Measurements from ENCODE around the gene PRKN.
"Not testable (repeated sequence)": the region's sequence is repeated elsewhere in the genome, so short reads cannot be mapped to it uniquely, and the experiment has no call there.

Gene PRKN

GRCh38 chr6:161880056-161880455 is 847.5 kb downstream of the PRKN start:
- WGBS = no CpG with 5 or more reads among the region's 2 CpGs
- Histone ChIP-seq H3K27me3 (ENCODE audit: insufficient read depth, low read length) (no peaks in the 10 kb centered on the region), H3K4me3 (ENCODE audit: low read length) (no peak overlapping the region), H3K27ac (ENCODE audit: low read depth, low read length) (no peak overlapping the region), H3K9ac (ENCODE audit: low read depth, low read length) (no peak overlapping the region), H3K4me1 (ENCODE audit: insufficient read depth, low read length) (no peaks in the 10 kb centered on the region), H3K36me3 (ENCODE audit: insufficient read depth, low read length) (no peaks in the 10 kb centered on the region), H3K9me3 (ENCODE audit: insufficient read depth, low read depth, low read length) (no peaks in the 10 kb centered on the region)

GRCh38 chr6:161876231-161876630 is 851.3 kb downstream of the PRKN start:
- H3K27ac ChIP-seq (ENCODE audit: low read depth, low read length) = no peak overlapping the region
- H3K9me3 ChIP-seq (ENCODE audit: insufficient read depth, low read depth, low read length) = no peaks in the 10 kb centered on the region
- H3K4me3 ChIP-seq (ENCODE audit: low read length) = no peak overlapping the region
- H3K27me3 ChIP-seq (ENCODE audit: insufficient read depth, low read length) = no peaks in the 10 kb centered on the region
- 93% methylated on average over 8 of the region's 8 CpGs for WGBS
- no peak overlapping the region for H3K9ac ChIP-seq (ENCODE audit: low read depth, low read length)
- no peaks in the 10 kb centered on the region for H3K4me1 ChIP-seq (ENCODE audit: insufficient read depth, low read length)
- no peaks in the 10 kb centered on the region for H3K36me3 ChIP-seq (ENCODE audit: insufficient read depth, low read length)

- Histone ChIP-seq H3K4me1 (ENCODE audit: insufficient read depth, low read length) (no peaks in the 10 kb centered on the region), H3K36me3 (ENCODE audit: insufficient read depth, low read length) (no peaks in the 10 kb centered on the region), H3K27ac (ENCODE audit: low read depth, low read length) (no peak overlapping the region), H3K4me3 (ENCODE audit: low read length) (no peak overlapping the region), H3K9ac (ENCODE audit: low read depth, low read length) (no peak overlapping the region), H3K27me3 (ENCODE audit: insufficient read depth, low read length) (no peaks in the 10 kb centered on the region), H3K9me3 (ENCODE audit: insufficient read depth, low read depth, low read length) (no peaks in the 10 kb centered on the region)
- WGBS = 100% methylated on average over 2 of the region's 4 CpGs
Measured at GRCh38 chr6:161870236-161870901, 857.2 kb downstream of the PRKN start.

GRCh38 chr6:161869491-161869890 is 858.1 kb downstream of the PRKN start:
- Histone ChIP-seq H3K9me3 (ENCODE audit: insufficient read depth, low read depth, low read length) (no peaks in the 10 kb centered on the region), H3K4me1 (ENCODE audit: insufficient read depth, low read length) (no peaks in the 10 kb centered on the region), H3K36me3 (ENCODE audit: insufficient read depth, low read length) (no peaks in the 10 kb centered on the region), H3K9ac (ENCODE audit: low read depth, low read length) (no peak overlapping the region), H3K4me3 (ENCODE audit: low read length) (no peak overlapping the region), H3K27me3 (ENCODE audit: insufficient read depth, low read length) (no peaks in the 10 kb centered on the region), H3K27ac (ENCODE audit: low read depth, low read length) (no peak overlapping the region)
- 91% methylated on average over 4 of the region's 4 CpGs for WGBS

- H3K9ac ChIP-seq (ENCODE audit: low read depth, low read length) = no peak overlapping the region
- H3K36me3 ChIP-seq (ENCODE audit: insufficient read depth, low read length) = no peaks in the 10 kb centered on the region
- no peaks in the 10 kb centered on the region for H3K27me3 ChIP-seq (ENCODE audit: insufficient read depth, low read length)
- H3K9me3 ChIP-seq (ENCODE audit: insufficient read depth, low read depth, low read length) = no peaks in the 10 kb centered on the region
- WGBS = 97% methylated on average over 3 of the region's 3 CpGs
- no peak overlapping the region for H3K4me3 ChIP-seq (ENCODE audit: low read length)
- no peak overlapping the region for H3K27ac ChIP-seq (ENCODE audit: low read depth, low read length)
- no peaks in the 10 kb centered on the region; the same call in 1 of the 2 replicates for H3K4me1 ChIP-seq (ENCODE audit: insufficient read depth, low read length)
Measured at GRCh38 chr6:161866570-161866969, 861.0 kb downstream of the PRKN start.

GRCh38 chr6:161861061-161861460 is 866.5 kb downstream of the PRKN start:
- H3K9me3 ChIP-seq (ENCODE audit: insufficient read depth, low read depth, low read length); H3K27ac ChIP-seq (ENCODE audit: low read depth, low read length); H3K9ac ChIP-seq (ENCODE audit: low read depth, low read length); H3K36me3 ChIP-seq (ENCODE audit: insufficient read depth, low read length); H3K4me3 ChIP-seq (ENCODE audit: low read length); H3K27me3 ChIP-seq (ENCODE audit: insufficient read depth, low read length); H3K4me1 ChIP-seq (ENCODE audit: insufficient read depth, low read length): not testable (repeated sequence)
- WGBS = 80% methylated on average over 2 of the region's 2 CpGs

- Histone ChIP-seq H3K9ac (ENCODE audit: low read depth, low read length) (no peak overlapping the region), H3K36me3 (ENCODE audit: insufficient read depth, low read length) (no peaks in the 10 kb centered on the region), H3K27me3 (ENCODE audit: insufficient read depth, low read length) (no peaks in the 10 kb centered on the region), H3K4me1 (ENCODE audit: insufficient read depth, low read length) (peaks cover 11% of the 10 kb centered on the region), H3K9me3 (ENCODE audit: insufficient read depth, low read depth, low read length) (no peaks in the 10 kb centered on the region), H3K27ac (ENCODE audit: low read depth, low read length) (no peak overlapping the region), H3K4me3 (ENCODE audit: low read length) (no peak overlapping the region)
- WGBS = 93% methylated on average over 6 of the region's 7 CpGs
Measured at GRCh38 chr6:161853657-161854056, 873.9 kb downstream of the PRKN start.

- not testable (repeated sequence) for H3K4me3 ChIP-seq (ENCODE audit: low read length); H3K27ac ChIP-seq (ENCODE audit: low read depth, low read length); H3K4me1 ChIP-seq (ENCODE audit: insufficient read depth, low read length); H3K9ac ChIP-seq (ENCODE audit: low read depth, low read length); H3K9me3 ChIP-seq (ENCODE audit: insufficient read depth, low read depth, low read length); H3K27me3 ChIP-seq (ENCODE audit: insufficient read depth, low read length); H3K36me3 ChIP-seq (ENCODE audit: insufficient read depth, low read length)
- WGBS = 94% methylated on average over 12 of the region's 12 CpGs
Measured at GRCh38 chr6:161851486-161851885, 876.1 kb downstream of the PRKN start.

GRCh38 chr6:161850562-161850961 is 877.0 kb downstream of the PRKN start:
- WGBS = 85% methylated on average over 1 of the region's 2 CpGs
- no peaks in the 10 kb centered on the region for H3K36me3 ChIP-seq (ENCODE audit: insufficient read depth, low read length)
- H3K9ac ChIP-seq (ENCODE audit: low read depth, low read length) = no peak overlapping the region

GRCh38 chr6:161847628-161848027 is 879.9 kb downstream of the PRKN start:
- 92% methylated on average over 3 of the region's 3 CpGs for WGBS
- Histone ChIP-seq H3K36me3 (ENCODE audit: insufficient read depth, low read length) (no peaks in the 10 kb centered on the region), H3K4me3 (ENCODE audit: low read length) (no peak overlapping the region), H3K27ac (ENCODE audit: low read depth, low read length) (no peak overlapping the region), H3K4me1 (ENCODE audit: insufficient read depth, low read length) (peaks cover 9% of the 10 kb centered on the region), H3K9me3 (ENCODE audit: insufficient read depth, low read depth, low read length) (no peaks in the 10 kb centered on the region), H3K9ac (ENCODE audit: low read depth, low read length) (no peak overlapping the region), H3K27me3 (ENCODE audit: insufficient read depth, low read length) (no peaks in the 10 kb centered on the region)

More at GRCh38 chr6:161850562-161850961, 877.0 kb downstream of the PRKN start:
- no peak overlapping the region for H3K4me3 ChIP-seq (ENCODE audit: low read length)
- H3K27ac ChIP-seq (ENCODE audit: low read depth, low read length) = no peak overlapping the region
- peaks cover 9% of the 10 kb centered on the region for H3K4me1 ChIP-seq (ENCODE audit: insufficient read depth, low read length)
- no peaks in the 10 kb centered on the region for H3K27me3 ChIP-seq (ENCODE audit: insufficient read depth, low read length)
- no peaks in the 10 kb centered on the region for H3K9me3 ChIP-seq (ENCODE audit: insufficient read depth, low read depth, low read length)

- no peaks in the 10 kb centered on the region for H3K27me3 ChIP-seq (ENCODE audit: insufficient read depth, low read length)
- WGBS = 100% methylated on average over 3 of the region's 4 CpGs
- H3K36me3 ChIP-seq (ENCODE audit: insufficient read depth, low read length) = no peaks in the 10 kb centered on the region
Measured at GRCh38 chr6:161844804-161845203, 882.8 kb downstream of the PRKN start.

GRCh38 chr6:161843066-161843465 is 884.5 kb downstream of the PRKN start:
- no peak overlapping the region for H3K4me3 ChIP-seq (ENCODE audit: low read length)
- H3K36me3 ChIP-seq (ENCODE audit: insufficient read depth, low read length) = no peaks in the 10 kb centered on the region
- no peak overlapping the region for H3K9ac ChIP-seq (ENCODE audit: low read depth, low read length)
- WGBS = 96% methylated on average over 3 of the region's 3 CpGs
- H3K27me3 ChIP-seq (ENCODE audit: insufficient read depth, low read length) = no peaks in the 10 kb centered on the region
- no peak overlapping the region for H3K27ac ChIP-seq (ENCODE audit: low read depth, low read length)
- H3K4me1 ChIP-seq (ENCODE audit: insufficient read depth, low read length) = peaks cover 16% of the 10 kb centered on the region; the same call in 1 of the 2 replicates
- no peaks in the 10 kb centered on the region for H3K9me3 ChIP-seq (ENCODE audit: insufficient read depth, low read depth, low read length)

More at GRCh38 chr6:161844804-161845203, 882.8 kb downstream of the PRKN start:
- no peak overlapping the region for H3K27ac ChIP-seq (ENCODE audit: low read depth, low read length)
- no peak overlapping the region for H3K9ac ChIP-seq (ENCODE audit: low read depth, low read length)
- H3K9me3 ChIP-seq (ENCODE audit: insufficient read depth, low read depth, low read length) = no peaks in the 10 kb centered on the region
- no peak overlapping the region for H3K4me3 ChIP-seq (ENCODE audit: low read length)
- peaks cover 4% of the 10 kb centered on the region; the same call in 1 of the 2 replicates for H3K4me1 ChIP-seq (ENCODE audit: insufficient read depth, low read length)
